ENCODE measurements around the gene WDR45.

DNA sequence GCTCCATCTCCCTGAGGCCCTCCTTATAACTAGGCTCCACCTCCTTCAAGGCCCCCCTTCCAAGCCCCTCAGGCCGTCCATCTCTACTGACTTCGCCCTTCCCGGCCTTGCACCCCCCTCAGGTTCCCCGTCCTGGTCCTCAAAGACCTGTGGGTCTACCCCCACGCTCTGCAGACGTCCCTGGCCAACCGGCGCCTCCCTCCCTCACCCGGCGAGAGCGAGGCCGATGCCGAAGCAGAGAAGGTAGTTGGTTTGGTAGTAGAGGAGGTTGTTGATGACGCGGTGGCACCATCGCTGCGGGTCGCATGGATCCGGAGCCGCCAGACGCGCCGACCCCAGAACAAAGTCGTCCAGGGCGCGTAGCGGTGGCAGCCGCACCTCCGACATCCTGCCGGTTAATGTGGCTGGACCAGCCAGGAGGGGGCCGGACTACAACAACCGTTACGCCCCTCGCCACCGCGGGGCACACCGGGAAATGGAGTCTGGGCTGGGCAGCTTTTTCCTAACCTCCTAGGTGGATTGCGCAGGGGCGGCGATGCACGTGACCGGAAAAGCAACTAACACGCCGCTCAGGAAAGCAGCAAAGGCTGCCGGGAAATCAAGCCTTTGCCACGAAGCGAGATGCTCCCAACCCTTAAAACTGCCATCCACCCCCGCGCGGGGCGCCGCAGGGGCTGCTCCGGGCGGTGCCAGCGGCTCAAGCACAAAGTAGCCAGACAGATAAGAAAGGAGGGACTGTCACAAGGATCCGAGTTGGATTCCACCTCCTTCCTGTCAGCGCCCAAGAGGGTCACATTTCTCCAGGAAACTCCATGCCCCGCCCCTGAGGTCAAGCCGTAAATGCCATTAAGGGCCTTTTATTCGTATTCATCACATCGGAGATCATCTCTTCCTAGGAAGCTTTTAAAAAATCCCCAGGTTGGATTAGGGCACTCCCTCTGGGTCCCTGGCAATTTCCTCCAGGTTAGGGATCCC lies 5.8 kb downstream of the WDR45 start, which contains the start of gene PRAF2:
- TF ChIP-seq, protein P1, sequence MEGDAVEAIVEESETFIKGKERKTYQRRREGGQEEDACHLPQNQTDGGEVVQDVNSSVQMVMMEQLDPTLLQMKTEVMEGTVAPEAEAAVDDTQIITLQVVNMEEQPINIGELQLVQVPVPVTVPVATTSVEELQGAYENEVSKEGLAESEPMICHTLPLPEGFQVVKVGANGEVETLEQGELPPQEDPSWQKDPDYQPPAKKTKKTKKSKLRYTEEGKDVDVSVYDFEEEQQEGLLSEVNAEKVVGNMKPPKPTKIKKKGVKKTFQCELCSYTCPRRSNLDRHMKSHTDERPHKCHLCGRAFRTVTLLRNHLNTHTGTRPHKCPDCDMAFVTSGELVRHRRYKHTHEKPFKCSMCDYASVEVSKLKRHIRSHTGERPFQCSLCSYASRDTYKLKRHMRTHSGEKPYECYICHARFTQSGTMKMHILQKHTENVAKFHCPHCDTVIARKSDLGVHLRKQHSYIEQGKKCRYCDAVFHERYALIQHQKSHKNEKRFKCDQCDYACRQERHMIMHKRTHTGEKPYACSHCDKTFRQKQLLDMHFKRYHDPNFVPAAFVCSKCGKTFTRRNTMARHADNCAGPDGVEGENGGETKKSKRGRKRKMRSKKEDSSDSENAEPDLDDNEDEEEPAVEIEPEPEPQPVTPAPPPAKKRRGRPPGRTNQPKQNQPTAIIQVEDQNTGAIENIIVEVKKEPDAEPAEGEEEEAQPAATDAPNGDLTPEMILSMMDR (conservative IDR thresholded peaks at IDR 0.05; ENCODE audit: low read length): no peak
- TF ChIP-seq EZH2phosphoT487 (IDR thresholded peaks at IDR 0.05; ENCODE audit: borderline replicate concordance): no peak
